AG08396 (cell line): ENCODE measurements around the gene USP40.

Experiments
- DNase-seq: peaks from one replicate; pipeline ENCODE4 v3.0.0; 2012; ENCODE audit warnings: low spot score, mixed read lengths

The USP40 gene

GRCh38 chr2:233474308-233475160 lies 92.0 kb downstream of the USP40 start:
- DNase-seq, result no peak

- DNase-seq, result no peak
Observed at GRCh38 chr2:233473878-233474277, 92.7 kb downstream of the USP40 start.

- DNase-seq, result no peak
Observed at GRCh38 chr2:233473386-233473791, 93.2 kb downstream of the USP40 start.

GRCh38 chr2:233471291-233472035 lies 95.1 kb downstream of the USP40 start:
- DNase-seq, result no peak

GRCh38 chr2:233470839-233471238 lies 95.7 kb downstream of the USP40 start:
- DNase-seq, result no peak

GRCh38 chr2:233470011-233470687 lies 96.4 kb downstream of the USP40 start:
- no peak for DNase-seq

GRCh38 chr2:233469261-233470010 lies 97.1 kb downstream of the USP40 start:
- DNase-seq, result no peak

- no peak for DNase-seq
Observed at GRCh38 chr2:233468741-233469110, 97.9 kb downstream of the USP40 start.

GRCh38 chr2:233468047-233468740 lies 98.4 kb downstream of the USP40 start:
- DNase-seq, result no peak

GRCh38 chr2:233466991-233467603 lies 99.5 kb downstream of the USP40 start:
- no peak for DNase-seq

- DNase-seq, result no peak
Observed at GRCh38 chr2:233464531-233465240, 101.9 kb downstream of the USP40 start.

- DNase-seq, result no peak
Observed at GRCh38 chr2:233464056-233464455, 102.5 kb downstream of the USP40 start.

GRCh38 chr2:233463586-233463985 lies 103.0 kb downstream of the USP40 start:
- DNase-seq, result no peak

GRCh38 chr2:233462826-233463470 lies 103.6 kb downstream of the USP40 start:
- no peak for DNase-seq

GRCh38 chr2:233462202-233462785 lies 104.3 kb downstream of the USP40 start:
- DNase-seq, result no peak

- DNase-seq, result no peak
Observed at GRCh38 chr2:233461481-233461891, 105.1 kb downstream of the USP40 start.

- no peak for DNase-seq
Observed at GRCh38 chr2:233460726-233461441, 105.7 kb downstream of the USP40 start.

- no peak for DNase-seq
Observed at GRCh38 chr2:233459426-233459825, 107.2 kb downstream of the USP40 start.

- DNase-seq, result no peak
Observed at GRCh38 chr2:233458826-233459225, 107.8 kb downstream of the USP40 start.
